ENCODE data around the gene STRN4.

DNA sequence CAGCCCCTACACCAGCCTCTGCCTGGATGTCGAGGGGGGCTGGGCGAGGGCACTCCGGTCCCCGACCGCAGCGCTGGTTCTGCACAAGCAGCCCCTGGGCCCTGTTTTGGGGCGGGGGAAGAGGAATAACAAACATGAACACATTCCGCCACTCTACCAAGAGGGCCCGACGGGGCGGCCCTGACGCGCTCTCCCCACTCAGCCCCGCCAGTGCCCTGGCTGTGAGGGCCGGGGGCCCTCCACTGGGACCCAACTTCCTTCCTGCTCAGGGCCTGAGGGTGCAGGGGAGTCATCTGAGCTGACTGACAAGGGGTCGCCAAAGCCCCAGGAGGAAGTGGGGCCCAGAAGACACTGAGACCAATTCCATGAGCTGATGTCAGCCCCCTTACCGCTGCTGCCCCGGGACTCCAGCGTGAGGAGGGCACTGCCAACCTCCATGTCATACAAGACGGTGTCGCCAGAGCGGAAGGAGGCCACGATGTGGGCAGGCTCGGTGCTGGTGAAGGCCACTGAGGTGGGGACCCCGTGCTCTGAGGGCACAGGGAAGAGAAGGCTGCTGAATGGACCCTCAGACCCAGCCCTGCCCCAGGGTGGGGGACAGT is 23.7 kb downstream of the STRN4 start:
- TF ChIP-seq, protein P1, sequence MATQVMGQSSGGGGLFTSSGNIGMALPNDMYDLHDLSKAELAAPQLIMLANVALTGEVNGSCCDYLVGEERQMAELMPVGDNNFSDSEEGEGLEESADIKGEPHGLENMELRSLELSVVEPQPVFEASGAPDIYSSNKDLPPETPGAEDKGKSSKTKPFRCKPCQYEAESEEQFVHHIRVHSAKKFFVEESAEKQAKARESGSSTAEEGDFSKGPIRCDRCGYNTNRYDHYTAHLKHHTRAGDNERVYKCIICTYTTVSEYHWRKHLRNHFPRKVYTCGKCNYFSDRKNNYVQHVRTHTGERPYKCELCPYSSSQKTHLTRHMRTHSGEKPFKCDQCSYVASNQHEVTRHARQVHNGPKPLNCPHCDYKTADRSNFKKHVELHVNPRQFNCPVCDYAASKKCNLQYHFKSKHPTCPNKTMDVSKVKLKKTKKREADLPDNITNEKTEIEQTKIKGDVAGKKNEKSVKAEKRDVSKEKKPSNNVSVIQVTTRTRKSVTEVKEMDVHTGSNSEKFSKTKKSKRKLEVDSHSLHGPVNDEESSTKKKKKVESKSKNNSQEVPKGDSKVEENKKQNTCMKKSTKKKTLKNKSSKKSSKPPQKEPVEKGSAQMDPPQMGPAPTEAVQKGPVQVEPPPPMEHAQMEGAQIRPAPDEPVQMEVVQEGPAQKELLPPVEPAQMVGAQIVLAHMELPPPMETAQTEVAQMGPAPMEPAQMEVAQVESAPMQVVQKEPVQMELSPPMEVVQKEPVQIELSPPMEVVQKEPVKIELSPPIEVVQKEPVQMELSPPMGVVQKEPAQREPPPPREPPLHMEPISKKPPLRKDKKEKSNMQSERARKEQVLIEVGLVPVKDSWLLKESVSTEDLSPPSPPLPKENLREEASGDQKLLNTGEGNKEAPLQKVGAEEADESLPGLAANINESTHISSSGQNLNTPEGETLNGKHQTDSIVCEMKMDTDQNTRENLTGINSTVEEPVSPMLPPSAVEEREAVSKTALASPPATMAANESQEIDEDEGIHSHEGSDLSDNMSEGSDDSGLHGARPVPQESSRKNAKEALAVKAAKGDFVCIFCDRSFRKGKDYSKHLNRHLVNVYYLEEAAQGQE (IDR thresholded peaks at IDR 0.05; ENCODE audit: insufficient read depth in 1 of 2, low read depth in 2 of 2, low read length in 1 of 2) = no peak
- TF ChIP-seq, protein P2, sequence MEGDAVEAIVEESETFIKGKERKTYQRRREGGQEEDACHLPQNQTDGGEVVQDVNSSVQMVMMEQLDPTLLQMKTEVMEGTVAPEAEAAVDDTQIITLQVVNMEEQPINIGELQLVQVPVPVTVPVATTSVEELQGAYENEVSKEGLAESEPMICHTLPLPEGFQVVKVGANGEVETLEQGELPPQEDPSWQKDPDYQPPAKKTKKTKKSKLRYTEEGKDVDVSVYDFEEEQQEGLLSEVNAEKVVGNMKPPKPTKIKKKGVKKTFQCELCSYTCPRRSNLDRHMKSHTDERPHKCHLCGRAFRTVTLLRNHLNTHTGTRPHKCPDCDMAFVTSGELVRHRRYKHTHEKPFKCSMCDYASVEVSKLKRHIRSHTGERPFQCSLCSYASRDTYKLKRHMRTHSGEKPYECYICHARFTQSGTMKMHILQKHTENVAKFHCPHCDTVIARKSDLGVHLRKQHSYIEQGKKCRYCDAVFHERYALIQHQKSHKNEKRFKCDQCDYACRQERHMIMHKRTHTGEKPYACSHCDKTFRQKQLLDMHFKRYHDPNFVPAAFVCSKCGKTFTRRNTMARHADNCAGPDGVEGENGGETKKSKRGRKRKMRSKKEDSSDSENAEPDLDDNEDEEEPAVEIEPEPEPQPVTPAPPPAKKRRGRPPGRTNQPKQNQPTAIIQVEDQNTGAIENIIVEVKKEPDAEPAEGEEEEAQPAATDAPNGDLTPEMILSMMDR (IDR thresholded peaks at IDR 0.05) = no peak

Data from Panc1 (cell line).